ENCODE data around the gene MYL12A. TPM values are rescaled to one million over a fixed set of nuclear protein-coding genes. Genes with fewer than 3 reads are reported as not detected.
A peak's percentile ranks its signal among the peaks of the same experiment; 100 is the strongest.

The MYL12A gene
- total and polyA plus RNA-seq, 2 of the 4 experiments (the other 2 are of a cell fraction) = 549 to 580 TPM

GRCh38 chr18:3284501-3284900 is 36.9 kb downstream of the MYL12A start:
- no peak overlapping the region for H4K8ac ChIP-seq (ENCODE audit: low read depth in 2 of 2, low read length in 2 of 2)
- no peak overlapping the region for H2BK20ac ChIP-seq (ENCODE audit: low read depth, low read length)
- H3K9me3 ChIP-seq (ENCODE audit: control insufficient read depth, insufficient read depth, low read length) = no peaks in the 10 kb centered on the region
- in situ Hi-C loops (cut with MboI; ENCODE audit: low sequenced_read_pairs) = loop anchor here (5.0 to 10.0 kb wide), 5 partner anchors 168 to 700 kb away; partner anchors contain the start of gene TGIF1
- H3K4me2 ChIP-seq (ENCODE audit: low read depth, low read length) = no peak overlapping the region
- no peaks in the 10 kb centered on the region; the same call in 1 of the 2 replicates for H3K4me1 ChIP-seq (ENCODE audit: control insufficient read depth, insufficient read depth, low read length)
- H4K20me1 ChIP-seq (ENCODE audit: insufficient read depth, low read length) = no peaks in the 10 kb centered on the region
- H2BK120ac ChIP-seq (ENCODE audit: low read depth, low read length) = no peak overlapping the region
- no peak overlapping the region for H3K14ac ChIP-seq (replicated peaks; ENCODE audit: low read depth, low read length)
- TF ChIP-seq MAZ (IDR thresholded peaks at IDR 0.05; ENCODE audit: borderline replicate concordance, low read depth, low read length) = no peak
- no peak for TF ChIP-seq BHLHE40 (IDR thresholded peaks at IDR 0.05; ENCODE audit: low read depth, low read length)
- TF ChIP-seq RCOR1 (IDR thresholded peaks at IDR 0.05; ENCODE audit: insufficient replicate concordance, low read length) = no peak
- TF ChIP-seq MXI1 (IDR thresholded peaks at IDR 0.05; ENCODE audit: borderline replicate concordance, low read depth, low read length) = no peak
- TF ChIP-seq MAFK (IDR thresholded peaks at IDR 0.05; ENCODE audit: low read depth, low read length) = no peak
- TF ChIP-seq POLR2A (IDR thresholded peaks at IDR 0.05; ENCODE audit: low read depth, low read length) = no peak
- TF ChIP-seq CHD1 (IDR thresholded peaks at IDR 0.05; ENCODE audit: low read depth, low read length) = no peak
- no peak for TF ChIP-seq SMC3 (IDR thresholded peaks at IDR 0.05; ENCODE audit: low read depth, low read length)
- TF ChIP-seq CTCF (conservative IDR thresholded peaks at IDR 0.05; ENCODE audit: low read depth, low read length) = no peak
- no peak for TF ChIP-seq FOS (IDR thresholded peaks at IDR 0.05; ENCODE audit: low read depth, low read length)
- no peak for TF ChIP-seq RAD21 (IDR thresholded peaks at IDR 0.05; ENCODE audit: low read length)
- TF ChIP-seq USF2 (IDR thresholded peaks at IDR 0.05; ENCODE audit: low read depth, low read length) = no peak
- no peak for TF ChIP-seq CEBPB (IDR thresholded peaks at IDR 0.05; ENCODE audit: low read depth, low read length)
- dilution Hi-C loops (cut with HindIII; ENCODE audit: low sequenced_read_pairs, unreplicated experiment) = no loop called here
- no peak overlapping the region for H3K18ac ChIP-seq (ENCODE audit: low read depth, low read length)
- H2AFZ ChIP-seq (replicated peaks; ENCODE audit: low read length, poor library complexity) = no peak overlapping the region
- BruUV-seq (replicated peaks) = no TSS peak
- no peak overlapping the region for H4K91ac ChIP-seq (ENCODE audit: insufficient read depth, low read depth, low read length)
- H3K79me1 ChIP-seq (ENCODE audit: low read depth in 1 of 2, low read length in 2 of 2) = no peaks in the 10 kb centered on the region
- no peak overlapping the region for H2AK5ac ChIP-seq (ENCODE audit: low read depth, low read length)
- peaks cover under 1% of the 10 kb centered on the region; the same call in 1 of the 2 replicates for H3K36me3 ChIP-seq (ENCODE audit: control insufficient read depth, insufficient read depth, low read length)
- H3K56ac ChIP-seq (ENCODE audit: extremely low read depth, insufficient read depth, low read length) = no peak overlapping the region
- no peak overlapping the region for H4K5ac ChIP-seq (ENCODE audit: low read depth, low read length)
- no peaks in the 10 kb centered on the region for H3K27me3 ChIP-seq (ENCODE audit: control insufficient read depth, insufficient read depth, low read length)
- H2BK5ac ChIP-seq (ENCODE audit: low read depth, low read length, poor library complexity, severe bottlenecking) = no peak overlapping the region
- DNase-seq = no peak
- H3K23ac ChIP-seq (ENCODE audit: low read depth, low read length) = no peak overlapping the region
- no peaks in the 10 kb centered on the region for H3K9me1 ChIP-seq (ENCODE audit: insufficient read depth, low read length)
- H2BK15ac ChIP-seq (ENCODE audit: low read depth, low read length) = no peak overlapping the region
- no CpG with 5 or more reads among the region's 9 CpGs for WGBS, 2 experiments (ENCODE audit: extremely low coverage in 2 of 2, insufficient read length in 1 of 2)
- no peak overlapping the region for H3K27ac ChIP-seq (ENCODE audit: insufficient read depth, low read length)
- CTCF ChIA-PET = interaction anchor here (0.5 to 1.5 kb wide), 4 partner anchors 35 to 487 kb away, joined by 3 to 4 read pairs (median 4); no protein-coding TSS in a partner anchor
- H2AK9ac ChIP-seq (replicated peaks; ENCODE audit: low read depth, low read length, poor library complexity) = peak overlapping the region; percentile 63
- no peak for ATAC-seq (ENCODE audit: low read depth)
- no peak overlapping the region for H3K4me3 ChIP-seq (ENCODE audit: insufficient read depth, low read depth, low read length)
- no peak overlapping the region for H3K4ac ChIP-seq (ENCODE audit: low read depth, low read length)
- H3K9ac ChIP-seq (ENCODE audit: low read depth, low read length) = no peak overlapping the region
- POLR2A ChIA-PET (ENCODE audit: unreplicated experiment) = no interaction called here
- intact Hi-C loops (cut with micrococcal nuclease) = loop anchor here (5.0 to 10.0 kb wide), 3 partner anchors 588 to 1770 kb away; no protein-coding TSS in a partner anchor

Data from IMR-90 (cell line).